WTC11 (cell line): ENCODE results near the gene CACNG5. TPM values are rescaled to one million over a fixed set of nuclear protein-coding genes. Genes with fewer than 3 reads are reported as not detected.

Experiments
- ATAC-seq: fragments of 200-7000 bp; cut with Tn5 transposase; 2 replicates; pipeline ENCODE4 v1.10.0; 2021; ENCODE audit warnings: mild to moderate bottlenecking, moderate library complexity
- CTCF ChIA-PET: fragments of 300-600 bp; sonication (Branson Sonifier 250); formaldehyde crosslinking; loops from one replicate; lab custom pipeline; 2021; ENCODE audit warnings: antibody characterized with exemption; lab: Charles Lee
- POLR2A ChIA-PET: fragments of 350-600 bp; sonication (Branson Sonifier 250); formaldehyde crosslinking; loops from one replicate; lab custom pipeline; 2021; ENCODE audit warnings: antibody characterized with exemption; lab: Charles Lee
- DNase-seq: peaks from one replicate; pipeline ENCODE4 v3.0.0; 2021; ENCODE audit warnings: low spot score
- H3K27ac Mint-ChIP-seq: 2 replicates; pipeline ENCODE4 v1.8.0; 2021; ENCODE audit warnings: mixed read lengths
- H3K27me3 Mint-ChIP-seq: 2 replicates; pipeline ENCODE4 v1.8.0; 2021; ENCODE audit warnings: low read depth, mild to moderate bottlenecking, moderate library complexity, mixed read lengths
- H3K36me3 Mint-ChIP-seq: 2 replicates; pipeline ENCODE4 v1.8.0; 2021; ENCODE audit warnings: mixed read lengths
- H3K4me1 Mint-ChIP-seq: 2 replicates; pipeline ENCODE4 v1.8.0; 2022; ENCODE audit warnings: mixed read lengths
- H3K4me3 Mint-ChIP-seq: 2 replicates; pipeline ENCODE4 v1.8.0; 2021; ENCODE audit warnings: mild to moderate bottlenecking, moderate library complexity, mixed read lengths
- H3K9me3 Mint-ChIP-seq: 2 replicates; pipeline ENCODE4 v1.8.0; 2021; ENCODE audit warnings: mixed read lengths
- ETV6 ChIP-seq: sonication (generic); formaldehyde crosslinking; IDR thresholded peaks from 2 replicates; pipeline ENCODE4 v1.8.1; 2022; ENCODE audit warnings: mild to moderate bottlenecking, missing genetic modification reagents
- FOXJ3 ChIP-seq: sonication (generic); formaldehyde crosslinking; IDR thresholded peaks from 2 replicates; pipeline ENCODE4 v1.9.0; 2021; ENCODE audit warnings: missing genetic modification reagents, mild to moderate bottlenecking, borderline replicate concordance
- FOXP1 ChIP-seq: sonication (generic); formaldehyde crosslinking; IDR thresholded peaks from 2 replicates; pipeline ENCODE4 v1.8.0; 2022; ENCODE audit warnings: missing genetic modification reagents, mild to moderate bottlenecking, moderate library complexity, borderline replicate concordance
- NFYB ChIP-seq: sonication (generic); formaldehyde crosslinking; conservative IDR thresholded peaks from 2 replicates; pipeline ENCODE4 v1.8.0; 2022; ENCODE audit warnings: low read depth, missing genetic modification reagents
- PRRX2 ChIP-seq: fragments of 250-450 bp; sonication (Bioruptor Pico); IDR thresholded peaks from 2 replicates; pipeline ENCODE4 v1.8.0; 2021; ENCODE audit warnings: mild to moderate bottlenecking
- RORB ChIP-seq: fragments of 250-450 bp; sonication (Bioruptor Pico); IDR thresholded peaks from 2 replicates; pipeline ENCODE4 v1.9.0; 2021; ENCODE audit warnings: mild to moderate bottlenecking
- ZNF138 ChIP-seq: sonication (generic); formaldehyde crosslinking; conservative IDR thresholded peaks from 2 replicates; pipeline ENCODE4 v1.8.1; 2022; ENCODE audit warnings: mild to moderate bottlenecking, moderate library complexity, missing genetic modification reagents
- ZNF317 ChIP-seq: sonication (generic); formaldehyde crosslinking; IDR thresholded peaks from 2 replicates; pipeline ENCODE4 v1.8.1; 2023; ENCODE audit warnings: low read depth, mild to moderate bottlenecking, moderate library complexity, missing genetic modification reagents, borderline replicate concordance
- ZNF671 ChIP-seq: fragments of 250-450 bp; sonication (Bioruptor Pico); IDR thresholded peaks from 2 replicates; pipeline ENCODE4 v1.8.0; 2021; ENCODE audit warnings: mild to moderate bottlenecking
- total RNA-seq: library from RNA; stranded (reverse); gene quantifications from 3 replicates; pipeline ENCODE4 v1.2.3, GENCODE V29; 2021
- TF ChIP-seq, protein P1 (sequence below): sonication (generic); formaldehyde crosslinking; conservative IDR thresholded peaks from 2 replicates; pipeline ENCODE4 v1.8.1; 2022; ENCODE audit warnings: mild to moderate bottlenecking, missing genetic modification reagents
- TF ChIP-seq, protein P2 (sequence below): sonication (generic); formaldehyde crosslinking; IDR thresholded peaks from 2 replicates; pipeline ENCODE4 v1.8.0; 2023; ENCODE audit warnings: missing genetic modification reagents
- TF ChIP-seq, protein P3 (sequence below): sonication (generic); formaldehyde crosslinking; IDR thresholded peaks from 2 replicates; pipeline ENCODE4 v1.8.0; 2023; ENCODE audit warnings: mild to moderate bottlenecking, missing genetic modification reagents
- TF ChIP-seq, protein P4 (sequence below): sonication (generic); formaldehyde crosslinking; IDR thresholded peaks from 2 replicates; pipeline ENCODE4 v1.8.1; 2023; ENCODE audit warnings: mild to moderate bottlenecking, moderate library complexity, missing genetic modification reagents
- TF ChIP-seq, protein P5 (sequence below): sonication (generic); formaldehyde crosslinking; IDR thresholded peaks from 2 replicates; pipeline ENCODE4 v1.8.1; 2022; ENCODE audit warnings: low read depth, missing genetic modification reagents, borderline replicate concordance
- TF ChIP-seq, protein P6 (sequence below): sonication (generic); formaldehyde crosslinking; IDR thresholded peaks from 2 replicates; pipeline ENCODE4 v1.8.1; 2022; ENCODE audit warnings: missing genetic modification reagents, borderline replicate concordance
- TF ChIP-seq, protein P7 (sequence below): sonication (generic); formaldehyde crosslinking; IDR thresholded peaks from 2 replicates; pipeline ENCODE4 v1.8.1; 2023; ENCODE audit warnings: mild to moderate bottlenecking, missing genetic modification reagents, moderate library complexity
- TF ChIP-seq, protein P8 (sequence below): sonication (generic); formaldehyde crosslinking; IDR thresholded peaks from 2 replicates; pipeline ENCODE4 v1.8.1; 2023; ENCODE audit warnings: mild to moderate bottlenecking, missing genetic modification reagents, moderate library complexity
- TF ChIP-seq, protein P9 (sequence below): sonication (generic); formaldehyde crosslinking; IDR thresholded peaks from 2 replicates; pipeline ENCODE4 v1.8.0; 2022; ENCODE audit warnings: mild to moderate bottlenecking, missing genetic modification reagents
- TF ChIP-seq, protein P10 (sequence below): sonication (generic); formaldehyde crosslinking; IDR thresholded peaks from 2 replicates; pipeline ENCODE4 v1.8.0; 2022; ENCODE audit warnings: mild to moderate bottlenecking, missing genetic modification reagents

CACNG5 gene
- total RNA-seq, 1 experiment from 2014 or later = 1.9 TPM

DNA sequence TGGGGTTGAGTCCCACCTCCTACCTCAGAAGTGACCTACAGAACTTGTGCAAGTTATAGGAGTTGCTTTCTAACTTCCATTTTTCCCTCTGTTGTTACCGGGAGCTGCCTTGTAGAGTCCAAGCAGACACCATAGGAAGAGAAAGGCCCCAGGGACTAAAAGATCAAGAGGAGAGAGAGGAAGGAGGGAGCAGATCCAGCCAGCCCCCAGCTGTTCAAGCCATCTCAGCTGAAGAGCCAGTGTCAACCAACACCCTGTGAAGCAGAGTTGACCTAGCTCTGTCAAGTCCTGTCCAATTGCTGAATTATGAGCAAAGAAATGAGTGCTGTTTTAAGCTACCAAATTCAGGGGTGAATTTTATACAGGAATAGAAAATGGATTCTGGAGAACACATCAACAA lies 94.7 kb downstream of the CACNG5 start:
- peaks cover 9% of the 10 kb centered on the region for H3K9me3 Mint-ChIP-seq
- TF ChIP-seq, protein P1, sequence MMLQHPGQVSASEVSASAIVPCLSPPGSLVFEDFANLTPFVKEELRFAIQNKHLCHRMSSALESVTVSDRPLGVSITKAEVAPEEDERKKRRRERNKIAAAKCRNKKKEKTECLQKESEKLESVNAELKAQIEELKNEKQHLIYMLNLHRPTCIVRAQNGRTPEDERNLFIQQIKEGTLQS (CRISPR knock-in tag) = no peak
- TF ChIP-seq RORB (CRISPR knock-in tag) (no peak), ETV6 (CRISPR knock-in tag) (no peak), NFYB (CRISPR knock-in tag) (no peak), PRRX2 (no peak), ZNF138 (CRISPR knock-in tag) (no peak), ZNF671 (no peak)
- TF ChIP-seq, protein P2, sequence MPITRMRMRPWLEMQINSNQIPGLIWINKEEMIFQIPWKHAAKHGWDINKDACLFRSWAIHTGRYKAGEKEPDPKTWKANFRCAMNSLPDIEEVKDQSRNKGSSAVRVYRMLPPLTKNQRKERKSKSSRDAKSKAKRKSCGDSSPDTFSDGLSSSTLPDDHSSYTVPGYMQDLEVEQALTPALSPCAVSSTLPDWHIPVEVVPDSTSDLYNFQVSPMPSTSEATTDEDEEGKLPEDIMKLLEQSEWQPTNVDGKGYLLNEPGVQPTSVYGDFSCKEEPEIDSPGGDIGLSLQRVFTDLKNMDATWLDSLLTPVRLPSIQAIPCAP (CRISPR knock-in tag) = no peak
- TF ChIP-seq, protein P3, sequence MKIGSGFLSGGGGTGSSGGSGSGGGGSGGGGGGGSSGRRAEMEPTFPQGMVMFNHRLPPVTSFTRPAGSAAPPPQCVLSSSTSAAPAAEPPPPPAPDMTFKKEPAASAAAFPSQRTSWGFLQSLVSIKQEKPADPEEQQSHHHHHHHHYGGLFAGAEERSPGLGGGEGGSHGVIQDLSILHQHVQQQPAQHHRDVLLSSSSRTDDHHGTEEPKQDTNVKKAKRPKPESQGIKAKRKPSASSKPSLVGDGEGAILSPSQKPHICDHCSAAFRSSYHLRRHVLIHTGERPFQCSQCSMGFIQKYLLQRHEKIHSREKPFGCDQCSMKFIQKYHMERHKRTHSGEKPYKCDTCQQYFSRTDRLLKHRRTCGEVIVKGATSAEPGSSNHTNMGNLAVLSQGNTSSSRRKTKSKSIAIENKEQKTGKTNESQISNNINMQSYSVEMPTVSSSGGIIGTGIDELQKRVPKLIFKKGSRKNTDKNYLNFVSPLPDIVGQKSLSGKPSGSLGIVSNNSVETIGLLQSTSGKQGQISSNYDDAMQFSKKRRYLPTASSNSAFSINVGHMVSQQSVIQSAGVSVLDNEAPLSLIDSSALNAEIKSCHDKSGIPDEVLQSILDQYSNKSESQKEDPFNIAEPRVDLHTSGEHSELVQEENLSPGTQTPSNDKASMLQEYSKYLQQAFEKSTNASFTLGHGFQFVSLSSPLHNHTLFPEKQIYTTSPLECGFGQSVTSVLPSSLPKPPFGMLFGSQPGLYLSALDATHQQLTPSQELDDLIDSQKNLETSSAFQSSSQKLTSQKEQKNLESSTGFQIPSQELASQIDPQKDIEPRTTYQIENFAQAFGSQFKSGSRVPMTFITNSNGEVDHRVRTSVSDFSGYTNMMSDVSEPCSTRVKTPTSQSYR = no peak
- TF ChIP-seq, protein P4, sequence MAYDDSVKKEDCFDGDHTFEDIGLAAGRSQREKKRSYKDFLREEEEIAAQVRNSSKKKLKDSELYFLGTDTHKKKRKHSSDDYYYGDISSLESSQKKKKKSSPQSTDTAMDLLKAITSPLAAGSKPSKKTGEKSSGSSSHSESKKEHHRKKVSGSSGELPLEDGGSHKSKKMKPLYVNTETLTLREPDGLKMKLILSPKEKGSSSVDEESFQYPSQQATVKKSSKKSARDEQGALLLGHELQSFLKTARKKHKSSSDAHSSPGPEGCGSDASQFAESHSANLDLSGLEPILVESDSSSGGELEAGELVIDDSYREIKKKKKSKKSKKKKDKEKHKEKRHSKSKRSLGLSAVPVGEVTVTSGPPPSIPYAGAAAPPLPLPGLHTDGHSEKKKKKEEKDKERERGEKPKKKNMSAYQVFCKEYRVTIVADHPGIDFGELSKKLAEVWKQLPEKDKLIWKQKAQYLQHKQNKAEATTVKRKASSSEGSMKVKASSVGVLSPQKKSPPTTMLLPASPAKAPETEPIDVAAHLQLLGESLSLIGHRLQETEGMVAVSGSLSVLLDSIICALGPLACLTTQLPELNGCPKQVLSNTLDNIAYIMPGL = no peak
- TF ChIP-seq, protein P5, sequence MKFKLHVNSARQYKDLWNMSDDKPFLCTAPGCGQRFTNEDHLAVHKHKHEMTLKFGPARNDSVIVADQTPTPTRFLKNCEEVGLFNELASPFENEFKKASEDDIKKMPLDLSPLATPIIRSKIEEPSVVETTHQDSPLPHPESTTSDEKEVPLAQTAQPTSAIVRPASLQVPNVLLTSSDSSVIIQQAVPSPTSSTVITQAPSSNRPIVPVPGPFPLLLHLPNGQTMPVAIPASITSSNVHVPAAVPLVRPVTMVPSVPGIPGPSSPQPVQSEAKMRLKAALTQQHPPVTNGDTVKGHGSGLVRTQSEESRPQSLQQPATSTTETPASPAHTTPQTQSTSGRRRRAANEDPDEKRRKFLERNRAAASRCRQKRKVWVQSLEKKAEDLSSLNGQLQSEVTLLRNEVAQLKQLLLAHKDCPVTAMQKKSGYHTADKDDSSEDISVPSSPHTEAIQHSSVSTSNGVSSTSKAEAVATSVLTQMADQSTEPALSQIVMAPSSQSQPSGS = no peak
- TF ChIP-seq, protein P6, sequence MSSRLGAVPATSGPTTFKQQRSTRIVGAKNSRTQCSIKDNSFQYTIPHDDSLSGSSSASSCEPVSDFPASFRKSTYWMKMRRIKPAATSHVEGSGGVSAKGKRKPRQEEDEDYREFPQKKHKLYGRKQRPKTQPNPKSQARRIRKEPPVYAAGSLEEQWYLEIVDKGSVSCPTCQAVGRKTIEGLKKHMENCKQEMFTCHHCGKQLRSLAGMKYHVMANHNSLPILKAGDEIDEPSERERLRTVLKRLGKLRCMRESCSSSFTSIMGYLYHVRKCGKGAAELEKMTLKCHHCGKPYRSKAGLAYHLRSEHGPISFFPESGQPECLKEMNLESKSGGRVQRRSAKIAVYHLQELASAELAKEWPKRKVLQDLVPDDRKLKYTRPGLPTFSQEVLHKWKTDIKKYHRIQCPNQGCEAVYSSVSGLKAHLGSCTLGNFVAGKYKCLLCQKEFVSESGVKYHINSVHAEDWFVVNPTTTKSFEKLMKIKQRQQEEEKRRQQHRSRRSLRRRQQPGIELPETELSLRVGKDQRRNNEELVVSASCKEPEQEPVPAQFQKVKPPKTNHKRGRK (CRISPR knock-in tag) = no peak
- TF ChIP-seq, protein P7, sequence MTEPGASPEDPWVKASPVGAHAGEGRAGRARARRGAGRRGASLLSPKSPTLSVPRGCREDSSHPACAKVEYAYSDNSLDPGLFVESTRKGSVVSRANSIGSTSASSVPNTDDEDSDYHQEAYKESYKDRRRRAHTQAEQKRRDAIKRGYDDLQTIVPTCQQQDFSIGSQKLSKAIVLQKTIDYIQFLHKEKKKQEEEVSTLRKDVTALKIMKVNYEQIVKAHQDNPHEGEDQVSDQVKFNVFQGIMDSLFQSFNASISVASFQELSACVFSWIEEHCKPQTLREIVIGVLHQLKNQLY (CRISPR knock-in tag) = no peak
- H3K27me3 Mint-ChIP-seq = no peaks in the 10 kb centered on the region; the same call in 1 of the 2 replicates
- POLR2A ChIA-PET = no interaction called here
- H3K27ac Mint-ChIP-seq = no peak overlapping the region
- H3K4me1 Mint-ChIP-seq = no peaks in the 10 kb centered on the region
- H3K36me3 Mint-ChIP-seq = peaks cover under 1% of the 10 kb centered on the region; the same call in 1 of the 2 replicates
- CTCF ChIA-PET = interaction anchor here (0.7 to 0.9 kb wide), 2 partner anchors 22 to 87 kb away, joined by 3 to 4 read pairs; no protein-coding TSS in a partner anchor
- no peak overlapping the region for H3K4me3 Mint-ChIP-seq
- DNase-seq = no peak
- no peak for ATAC-seq

DNA sequence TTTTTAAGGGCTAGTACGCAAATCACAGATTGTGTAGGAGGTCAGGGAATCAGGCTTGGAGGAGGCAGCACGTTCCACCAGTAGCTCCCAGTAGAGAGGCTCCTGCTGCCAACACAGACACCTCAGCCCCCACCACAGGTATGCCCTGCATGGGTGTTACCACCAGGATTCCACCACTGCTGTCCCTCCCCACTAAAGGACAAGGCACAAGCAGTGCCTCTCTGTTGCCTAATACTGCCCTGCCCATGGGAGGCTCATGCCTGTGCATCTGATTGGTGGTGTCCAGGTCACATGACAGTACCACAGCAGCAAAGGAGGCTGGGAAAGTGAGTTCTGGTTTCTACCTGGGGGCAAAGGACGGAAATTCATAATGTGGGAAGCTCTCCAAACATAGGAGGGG lies 96.0 kb downstream of the CACNG5 start:
- Mint-ChIP-seq H3K9me3 (peaks cover 17% of the 10 kb centered on the region), H3K36me3 (peaks cover 4% of the 10 kb centered on the region), H3K4me3 (no peak overlapping the region), H3K4me1 (no peaks in the 10 kb centered on the region), H3K27me3 (no peaks in the 10 kb centered on the region; the same call in 1 of the 2 replicates), H3K27ac (no peak overlapping the region)
- no peak for DNase-seq
- ATAC-seq = peak; percentile 93
- CTCF ChIA-PET = interaction anchor here (1.2 to 2.0 kb wide), 2 partner anchors 86 to 227 kb away, joined by 3 to 5 read pairs; no protein-coding TSS in a partner anchor
- POLR2A ChIA-PET = no interaction called here
- TF ChIP-seq NFYB (CRISPR knock-in tag) (peak; percentile 89), ZNF138 (CRISPR knock-in tag) (no peak), FOXP1 (CRISPR knock-in tag) (no peak), ZNF317 (CRISPR knock-in tag) (no peak), FOXJ3 (CRISPR knock-in tag) (no peak)
- TF ChIP-seq, protein P8, sequence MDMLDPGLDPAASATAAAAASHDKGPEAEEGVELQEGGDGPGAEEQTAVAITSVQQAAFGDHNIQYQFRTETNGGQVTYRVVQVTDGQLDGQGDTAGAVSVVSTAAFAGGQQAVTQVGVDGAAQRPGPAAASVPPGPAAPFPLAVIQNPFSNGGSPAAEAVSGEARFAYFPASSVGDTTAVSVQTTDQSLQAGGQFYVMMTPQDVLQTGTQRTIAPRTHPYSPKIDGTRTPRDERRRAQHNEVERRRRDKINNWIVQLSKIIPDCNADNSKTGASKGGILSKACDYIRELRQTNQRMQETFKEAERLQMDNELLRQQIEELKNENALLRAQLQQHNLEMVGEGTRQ = peak; percentile 94
- TF ChIP-seq, protein P9, sequence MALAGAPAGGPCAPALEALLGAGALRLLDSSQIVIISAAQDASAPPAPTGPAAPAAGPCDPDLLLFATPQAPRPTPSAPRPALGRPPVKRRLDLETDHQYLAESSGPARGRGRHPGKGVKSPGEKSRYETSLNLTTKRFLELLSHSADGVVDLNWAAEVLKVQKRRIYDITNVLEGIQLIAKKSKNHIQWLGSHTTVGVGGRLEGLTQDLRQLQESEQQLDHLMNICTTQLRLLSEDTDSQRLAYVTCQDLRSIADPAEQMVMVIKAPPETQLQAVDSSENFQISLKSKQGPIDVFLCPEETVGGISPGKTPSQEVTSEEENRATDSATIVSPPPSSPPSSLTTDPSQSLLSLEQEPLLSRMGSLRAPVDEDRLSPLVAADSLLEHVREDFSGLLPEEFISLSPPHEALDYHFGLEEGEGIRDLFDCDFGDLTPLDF (CRISPR knock-in tag) = no peak
- TF ChIP-seq, protein P10, sequence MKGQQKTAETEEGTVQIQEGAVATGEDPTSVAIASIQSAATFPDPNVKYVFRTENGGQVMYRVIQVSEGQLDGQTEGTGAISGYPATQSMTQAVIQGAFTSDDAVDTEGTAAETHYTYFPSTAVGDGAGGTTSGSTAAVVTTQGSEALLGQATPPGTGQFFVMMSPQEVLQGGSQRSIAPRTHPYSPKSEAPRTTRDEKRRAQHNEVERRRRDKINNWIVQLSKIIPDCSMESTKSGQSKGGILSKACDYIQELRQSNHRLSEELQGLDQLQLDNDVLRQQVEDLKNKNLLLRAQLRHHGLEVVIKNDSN (CRISPR knock-in tag) = peak; percentile 94
